RPMI7951 (cell line): Measurements from ENCODE around the gene ZNF500. TPM values are rescaled to one million over a fixed set of nuclear protein-coding genes. Genes with fewer than 3 reads are reported as not detected.
"Not testable (repeated sequence)": the region's sequence is repeated elsewhere in the genome, so short reads cannot be mapped to it uniquely, and the experiment has no call there.

Experiments
- DNase-seq: peaks from one replicate; pipeline ENCODE4 v3.0.0-alpha.2; 2012; ENCODE audit warnings: low read depth
- total RNA-seq: library from RNA; depleted of rRNA; stranded (reverse); fragments of >200 nt; shearing (Covaris generic); gene quantifications from 2 replicates; pipeline ENCODE4 v1.2.3, GENCODE V29; 2014

ZNF500 gene
- total RNA-seq, 1 experiment from 2014 or later = 5.4 TPM

DNA sequence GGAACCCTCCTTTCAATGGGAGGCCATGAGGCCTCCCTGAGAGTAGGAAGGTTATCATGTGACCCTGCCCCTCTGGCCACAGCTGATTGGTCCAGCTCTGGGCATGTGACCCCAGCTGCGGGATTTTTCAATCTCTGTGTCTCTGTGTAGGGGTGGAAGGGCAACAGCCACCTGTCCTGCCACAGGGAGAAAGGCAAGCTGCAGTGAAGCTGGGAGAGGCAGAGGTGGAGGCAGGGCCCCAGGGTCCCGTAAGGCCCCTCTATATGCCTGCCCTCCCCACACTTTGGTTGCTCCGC, 21.7 kb downstream of the ZNF500 start:
- DNase-seq = no peak

DNA sequence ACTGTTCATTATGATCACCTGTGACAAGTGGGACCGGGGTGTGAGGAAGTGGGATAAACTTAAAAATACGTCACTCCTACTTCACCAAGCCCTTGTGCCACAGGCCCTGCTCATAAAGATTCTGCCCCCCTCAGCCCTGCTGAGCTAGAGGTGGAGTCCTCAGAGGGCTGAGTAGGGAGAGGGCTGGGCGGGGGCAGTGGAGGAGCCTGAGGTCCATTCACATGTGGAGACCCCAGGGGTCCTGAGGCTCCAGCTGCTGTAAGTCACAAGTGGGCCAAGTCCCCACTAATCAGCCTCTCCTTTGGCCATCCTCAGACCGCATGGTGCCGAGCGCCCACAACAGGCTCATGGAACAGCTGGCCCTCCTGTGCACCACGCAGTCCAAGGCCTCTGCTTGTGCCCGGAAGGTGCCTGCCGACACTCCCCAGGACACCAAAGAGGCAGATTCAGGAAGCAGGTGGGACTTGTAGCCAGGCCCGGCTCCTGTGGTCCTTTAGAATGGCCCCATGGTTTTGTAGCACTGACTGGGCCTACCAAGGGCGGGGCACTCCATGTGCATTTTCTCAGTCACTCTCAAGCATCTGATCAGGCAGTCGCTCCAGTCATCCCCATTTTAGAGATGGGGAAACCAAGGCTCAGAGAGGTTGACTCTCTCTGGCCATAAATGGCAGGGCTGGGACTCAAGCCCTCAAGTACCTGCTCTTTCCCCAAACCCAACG, 22.2 kb downstream of the ZNF500 start:
- DNase-seq = no peak

DNA sequence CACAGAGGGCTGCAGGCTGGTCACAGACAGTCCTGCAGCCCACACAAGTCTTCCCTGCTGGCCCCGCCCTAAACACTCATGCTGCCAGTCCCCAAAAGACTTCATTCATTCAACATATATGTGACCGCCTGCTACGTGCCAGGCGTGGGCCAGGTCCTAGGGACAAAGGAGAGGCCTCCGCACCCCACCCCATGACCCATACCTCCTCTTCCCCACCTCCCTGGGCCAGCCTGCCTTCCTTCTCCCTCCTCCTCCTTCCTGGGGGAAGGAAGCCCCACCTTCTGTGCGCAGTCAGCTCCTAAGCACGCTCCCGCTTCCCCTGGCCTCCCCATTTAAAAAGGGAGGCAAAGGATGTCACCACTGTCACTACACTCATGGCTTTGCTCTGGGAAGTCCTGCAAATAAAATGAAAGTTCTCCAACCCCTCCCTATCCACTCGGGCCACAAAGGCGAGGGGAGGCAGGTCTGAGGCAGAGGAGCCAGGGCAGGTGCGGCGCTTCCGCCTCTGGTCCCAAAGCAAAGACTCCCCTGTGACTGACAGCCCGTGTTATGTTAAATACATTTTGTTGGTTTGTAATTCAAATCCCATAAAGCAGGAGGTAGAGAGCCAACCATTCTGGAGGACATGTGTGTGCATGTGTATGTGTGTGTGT, 23.6 kb downstream of the ZNF500 start:
- DNase-seq = no peak

DNA sequence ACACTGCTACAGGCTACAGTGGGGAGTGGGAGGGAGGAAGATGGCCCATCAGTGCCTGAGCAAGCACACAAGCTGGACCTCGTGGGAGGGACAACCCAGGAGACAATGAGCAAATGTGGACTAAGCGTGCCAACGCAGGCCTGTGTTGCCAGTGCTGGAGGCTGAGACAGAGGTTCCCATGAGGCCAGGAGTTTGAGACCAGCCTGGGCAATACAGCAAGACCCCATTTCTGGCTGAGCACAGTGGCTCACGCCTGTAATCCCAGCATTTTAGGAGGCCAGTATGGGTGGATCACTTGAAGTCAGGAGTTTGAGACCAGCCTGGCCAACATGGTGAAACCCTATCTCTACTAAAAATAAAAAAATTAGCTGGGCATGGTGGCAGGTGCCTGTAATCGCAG, 28.6 kb downstream of the ZNF500 start:
- not testable (repeated sequence) for DNase-seq

DNA sequence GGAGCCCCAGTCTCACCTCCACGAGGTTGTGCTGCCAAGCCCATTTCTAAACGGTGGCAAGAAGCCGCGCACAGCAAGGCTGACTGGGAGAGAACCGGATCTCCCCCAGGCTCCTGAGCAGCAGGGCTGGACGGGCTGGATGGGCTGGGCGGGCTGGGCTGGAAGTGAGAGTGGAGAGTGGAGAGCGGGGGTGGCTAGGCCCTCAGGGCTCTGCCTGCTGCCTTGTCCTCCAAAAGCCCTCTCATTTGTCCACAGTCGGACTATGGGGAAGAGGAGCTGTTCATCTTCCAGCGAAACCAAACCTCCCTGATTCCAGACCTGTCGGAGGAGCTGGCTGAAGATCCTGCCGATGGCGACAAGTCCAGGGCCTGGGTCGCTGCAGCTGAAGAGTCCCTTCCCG, 29.4 kb downstream of the ZNF500 start:
- no peak for DNase-seq

DNA sequence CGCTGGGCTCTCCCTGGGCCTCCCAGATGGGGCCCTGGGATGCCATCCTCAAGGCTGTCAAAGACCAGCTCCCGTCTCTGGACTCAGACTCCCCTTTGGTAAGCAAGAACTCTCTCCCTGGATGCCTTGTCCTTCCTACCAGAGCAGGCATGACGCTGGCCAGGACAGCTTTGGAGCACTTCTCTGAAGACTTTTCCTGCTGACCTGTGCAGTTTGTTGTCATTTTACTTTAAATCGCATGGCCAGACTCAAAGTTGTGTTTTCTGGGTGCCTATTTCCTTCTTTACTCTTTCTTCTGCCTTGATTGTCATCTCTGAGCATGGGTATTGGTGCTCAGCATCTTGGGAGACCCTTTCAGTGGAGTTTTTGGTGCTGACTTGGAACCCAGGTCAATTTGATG, 30.4 kb downstream of the ZNF500 start:
- DNase-seq = no peak

DNA sequence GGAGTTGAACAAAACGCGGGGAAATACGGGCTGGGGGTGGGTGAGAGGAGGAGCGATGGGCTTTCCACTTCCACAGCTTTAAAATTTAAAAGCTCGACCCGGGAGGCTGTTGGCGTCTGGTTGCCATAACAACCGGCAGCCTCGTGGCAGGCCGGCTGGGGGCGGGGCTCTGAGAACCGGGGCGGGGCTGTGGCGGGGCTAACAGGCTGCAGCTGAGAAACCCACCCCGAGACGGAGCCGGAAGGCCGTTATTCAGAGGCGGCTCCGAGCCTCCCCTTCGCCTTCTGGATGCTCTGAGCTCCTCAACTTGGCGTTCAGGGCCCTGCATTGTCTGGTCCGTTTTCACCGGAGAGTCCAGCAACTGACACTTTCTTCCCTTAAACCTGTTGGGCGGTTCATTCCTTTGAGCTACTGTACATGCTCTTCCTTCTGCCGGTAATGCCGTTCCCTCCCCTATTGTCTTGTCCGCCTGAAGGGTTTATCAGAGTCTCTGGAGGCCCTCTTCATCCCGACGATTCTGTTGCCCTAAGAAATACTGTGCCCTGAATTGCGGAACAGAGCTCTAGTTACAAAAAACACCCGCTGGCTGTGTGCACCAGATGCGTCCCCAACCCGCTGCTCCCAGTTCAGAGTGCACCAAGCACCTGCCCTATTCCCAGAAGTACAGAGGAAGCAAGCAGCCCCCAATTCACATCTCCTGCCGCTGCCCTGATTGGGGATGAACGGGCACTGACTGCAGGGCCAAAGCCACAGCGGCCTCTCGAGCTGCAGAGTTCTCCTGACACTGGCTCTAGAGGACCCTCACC, 32.0 kb downstream of the ZNF500 start:
- DNase-seq = peak; percentile 79

DNA sequence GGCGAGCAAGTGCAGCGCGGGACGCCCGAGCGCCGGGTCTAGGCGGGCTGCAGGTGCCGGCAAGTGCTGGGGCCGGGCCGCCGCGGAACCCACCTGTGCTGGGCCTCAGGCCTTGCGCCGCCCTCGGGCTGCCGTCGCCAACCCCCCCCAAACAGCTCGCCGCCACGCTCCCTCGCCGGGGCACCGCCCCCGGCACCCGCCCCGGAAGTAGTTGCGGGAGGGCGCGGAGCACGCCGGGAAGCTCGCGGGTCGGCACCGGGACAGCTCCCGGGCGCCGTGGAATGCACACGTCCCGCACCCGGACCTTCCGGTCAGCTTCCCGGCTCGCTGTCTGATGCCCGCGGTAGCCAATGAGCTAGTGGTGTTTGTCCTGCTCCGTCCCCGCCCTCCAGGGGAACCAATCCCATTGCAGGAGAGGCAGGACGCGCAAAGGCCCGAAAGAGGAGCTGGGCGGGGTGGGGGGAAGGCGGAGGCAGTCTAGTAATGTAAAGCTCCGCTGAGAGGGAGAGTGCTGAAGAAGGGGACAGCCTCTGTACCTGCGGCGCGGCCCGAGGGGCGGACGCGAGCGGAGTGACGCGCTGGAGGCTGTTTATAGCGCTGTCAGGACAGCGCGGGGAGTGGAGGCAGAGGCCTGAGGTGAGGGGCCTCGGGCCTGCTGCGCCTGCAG, 32.8 kb downstream of the ZNF500 start, which contains the start of the genes ANKS3 and DNAAF8:
TSS of gene ANKS3 (minus strand) at position 209 of the 667 bp plus-strand sequence. CDS start 4,122 bp downstream, outside the sequence.
TSS of gene DNAAF8 (plus strand) at position 475 of the 667 bp plus-strand sequence. CDS start 1,978 bp downstream, outside the sequence.
- peak; percentile 96 for DNase-seq

DNA sequence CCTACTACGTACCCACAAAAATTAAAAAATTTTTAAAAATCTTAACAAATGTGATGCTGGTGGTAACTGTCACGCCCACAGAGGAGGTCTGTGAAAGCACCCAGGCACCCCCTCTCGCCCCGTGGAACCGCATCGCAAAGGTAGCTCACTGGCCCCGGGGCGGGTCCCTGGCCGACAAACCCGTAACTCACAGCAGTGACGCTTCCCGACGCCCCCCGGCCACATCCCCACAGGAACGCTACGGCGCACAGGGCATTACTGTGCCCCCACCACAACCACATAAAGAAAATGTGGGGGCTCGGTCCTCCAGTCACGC, 33.3 kb downstream of the ZNF500 start:
- DNase-seq = no peak

DNA sequence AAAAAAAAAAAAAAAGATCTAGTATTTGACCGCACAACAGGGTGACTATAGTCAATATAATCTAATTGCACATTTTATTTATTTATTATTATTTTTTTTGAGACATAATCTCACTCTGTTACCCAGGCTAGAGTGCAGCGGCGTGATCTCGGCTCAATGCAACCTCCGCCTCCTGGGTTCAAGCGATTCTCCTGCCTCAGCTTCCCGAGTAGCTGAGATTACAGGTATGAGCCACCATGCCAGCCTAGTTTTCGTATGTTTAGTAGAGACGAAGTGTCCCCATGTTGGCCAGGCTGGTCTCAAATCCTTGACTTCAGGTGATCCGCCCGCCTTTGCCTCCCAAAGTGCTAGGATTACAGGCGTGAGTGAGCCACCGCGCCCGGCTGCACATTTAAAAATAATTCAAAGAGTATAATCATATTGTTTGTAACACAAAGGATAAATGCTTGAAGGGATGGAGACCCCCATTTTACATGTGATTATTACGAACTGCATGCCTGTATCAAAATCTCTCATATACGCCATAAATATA, 33.7 kb downstream of the ZNF500 start:
- no peak for DNase-seq

DNA sequence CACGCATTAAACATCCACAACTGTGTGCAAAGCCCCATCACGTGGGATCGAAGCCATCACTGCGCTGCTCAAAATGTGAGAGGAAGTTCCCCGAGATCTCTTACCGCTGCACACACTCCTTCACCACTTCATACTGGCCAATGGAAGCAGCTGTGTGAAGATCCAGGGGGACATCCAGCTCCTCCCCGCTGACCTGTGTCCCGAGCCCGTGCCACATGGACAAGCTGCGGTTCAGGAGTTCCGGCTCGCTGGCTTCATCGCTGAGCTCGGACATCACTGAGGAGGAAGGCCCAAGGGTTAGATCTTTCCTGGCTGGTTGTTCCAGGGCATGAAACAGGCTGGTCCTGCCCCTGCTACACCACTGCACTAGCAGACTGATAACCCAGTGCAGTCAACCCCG, 37.1 kb downstream of the ZNF500 start:
- no peak for DNase-seq

DNA sequence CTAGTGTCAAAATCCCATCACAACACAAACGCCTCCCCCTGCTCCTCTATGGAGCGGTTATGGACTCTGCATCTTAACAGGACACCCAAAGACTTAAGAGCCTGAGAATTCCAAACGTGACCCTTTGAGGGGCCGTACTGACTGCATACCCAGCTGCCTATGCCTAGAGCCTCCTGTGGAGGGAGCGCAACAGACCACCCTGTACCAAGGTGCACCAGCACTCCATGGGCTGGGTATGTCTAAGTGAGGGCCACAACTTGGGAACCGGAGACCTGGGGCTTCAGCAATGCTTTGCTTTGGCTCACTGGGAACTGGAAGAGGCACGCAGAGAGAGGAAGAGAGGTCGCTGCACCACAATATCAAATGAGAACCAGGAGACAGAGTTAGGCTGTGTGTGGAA, 38.3 kb downstream of the ZNF500 start:
- no peak for DNase-seq

DNA sequence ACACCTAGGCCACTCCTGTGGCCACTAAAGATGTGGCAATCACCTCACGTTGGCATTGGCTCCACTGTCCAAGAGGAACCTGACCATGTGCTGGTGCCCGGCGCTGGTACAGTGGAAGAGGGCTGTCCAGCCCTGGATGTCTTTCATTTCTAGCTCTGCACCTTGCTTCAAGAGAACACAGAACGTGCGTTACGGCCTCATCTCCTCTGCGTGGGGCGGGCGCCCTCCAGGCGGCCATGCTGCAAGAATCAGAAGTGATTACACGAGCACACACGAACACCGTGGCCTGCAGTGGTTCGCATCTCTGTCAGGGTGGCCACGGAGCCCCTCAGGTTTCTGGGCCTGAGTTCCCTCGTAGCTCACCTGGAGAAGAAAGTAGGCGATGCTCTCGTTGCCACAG, 40.3 kb downstream of the ZNF500 start:
- no peak for DNase-seq

DNA sequence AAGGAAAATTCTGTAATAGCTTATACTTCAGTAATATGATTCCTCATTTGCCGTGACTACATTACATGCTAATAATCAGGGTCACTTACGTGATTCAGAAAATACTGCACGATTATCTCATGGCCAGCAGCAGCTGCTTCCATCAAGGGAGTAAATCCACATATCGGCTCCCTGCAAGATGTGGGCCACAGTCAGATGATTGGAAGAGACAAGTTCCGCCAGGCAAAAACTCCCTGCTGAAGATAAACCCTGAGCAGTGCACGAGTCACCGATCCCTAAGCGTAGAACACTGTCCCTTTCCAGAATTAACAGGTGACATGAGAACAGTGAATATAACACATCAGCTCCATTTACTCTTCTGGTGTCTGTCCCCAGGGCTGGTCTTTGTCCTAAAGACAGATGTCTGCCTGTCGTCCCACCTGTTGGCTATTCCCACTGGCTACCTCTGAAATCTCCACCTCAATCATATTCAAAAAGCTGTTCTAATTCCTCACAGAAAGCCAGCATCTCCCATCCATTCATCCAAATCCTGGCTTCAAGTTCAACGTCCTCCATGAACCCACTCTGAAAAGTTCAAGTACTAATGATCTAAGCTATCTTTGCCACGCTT, 42.2 kb downstream of the ZNF500 start:
- DNase-seq = no peak

DNA sequence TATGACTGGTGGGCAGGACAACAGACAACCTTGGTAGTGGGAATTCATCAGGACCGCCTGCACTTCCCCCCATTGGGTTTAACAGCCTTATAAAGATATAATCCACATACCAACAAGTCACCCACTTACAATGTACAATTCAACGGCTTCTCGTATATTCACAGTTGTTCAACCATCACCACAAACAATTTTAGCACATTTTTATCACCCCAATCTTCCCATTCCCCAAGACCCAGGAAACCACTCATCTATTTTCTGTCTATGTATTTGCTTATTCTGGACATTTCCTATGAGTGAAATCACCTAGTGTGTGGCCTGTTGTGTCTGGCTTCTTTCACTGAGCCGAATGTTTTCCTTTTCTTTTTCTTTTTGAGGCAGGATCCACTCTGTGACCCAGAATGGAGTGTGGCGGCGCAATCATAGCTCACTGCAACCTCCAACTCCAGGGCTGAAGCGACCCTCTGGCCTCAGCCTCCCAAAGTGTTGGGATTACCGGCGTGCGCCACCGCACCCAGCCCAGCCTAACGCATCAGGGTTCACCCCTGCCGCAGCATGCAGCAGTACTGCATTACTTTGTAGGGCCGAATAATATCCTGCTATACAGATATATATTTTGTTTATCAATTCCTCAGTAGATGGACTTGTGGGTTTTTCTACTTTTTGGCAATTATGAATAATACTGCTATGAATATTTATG, 43.7 kb downstream of the ZNF500 start:
- DNase-seq = no peak

DNA sequence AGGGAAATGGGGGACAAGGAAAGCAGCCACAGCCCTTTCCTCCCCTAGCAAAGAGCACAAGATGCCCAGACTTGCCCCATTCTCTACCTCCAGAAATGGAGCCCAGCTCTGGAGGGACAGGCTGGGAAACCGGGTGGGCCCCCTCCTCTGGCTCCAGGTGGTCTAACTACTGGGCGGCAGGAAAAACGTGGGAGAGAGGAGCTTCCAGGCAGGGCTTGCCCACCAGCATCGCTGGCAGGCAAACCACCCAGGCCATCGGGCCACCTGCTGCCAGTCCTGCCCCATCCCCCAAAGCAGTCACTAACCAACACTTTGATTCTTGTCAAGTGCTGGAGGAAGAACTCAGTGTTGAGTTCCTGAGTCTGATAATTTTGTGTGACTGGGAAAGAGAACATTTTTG, 48.5 kb downstream of the ZNF500 start:
- DNase-seq = no peak

DNA sequence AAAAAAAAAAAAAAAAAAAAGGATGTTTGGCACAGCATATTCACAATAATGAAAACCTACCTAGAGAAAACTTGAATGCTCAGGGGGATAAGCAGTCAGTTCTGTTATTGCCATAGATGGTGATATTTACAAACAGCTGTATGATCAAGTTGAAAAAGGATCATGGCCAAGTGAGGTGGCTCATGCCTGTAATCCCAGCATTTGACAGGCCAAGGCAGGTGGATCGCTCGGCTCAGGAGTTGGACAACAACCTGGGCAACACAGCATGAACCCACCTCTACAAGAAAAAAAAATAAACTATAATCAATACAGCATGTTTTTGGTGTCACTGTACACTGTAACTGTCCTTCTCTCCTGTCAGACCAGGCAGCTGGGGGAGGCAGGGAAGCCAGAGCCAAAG, 52.0 kb downstream of the ZNF500 start:
- no peak for DNase-seq

DNA sequence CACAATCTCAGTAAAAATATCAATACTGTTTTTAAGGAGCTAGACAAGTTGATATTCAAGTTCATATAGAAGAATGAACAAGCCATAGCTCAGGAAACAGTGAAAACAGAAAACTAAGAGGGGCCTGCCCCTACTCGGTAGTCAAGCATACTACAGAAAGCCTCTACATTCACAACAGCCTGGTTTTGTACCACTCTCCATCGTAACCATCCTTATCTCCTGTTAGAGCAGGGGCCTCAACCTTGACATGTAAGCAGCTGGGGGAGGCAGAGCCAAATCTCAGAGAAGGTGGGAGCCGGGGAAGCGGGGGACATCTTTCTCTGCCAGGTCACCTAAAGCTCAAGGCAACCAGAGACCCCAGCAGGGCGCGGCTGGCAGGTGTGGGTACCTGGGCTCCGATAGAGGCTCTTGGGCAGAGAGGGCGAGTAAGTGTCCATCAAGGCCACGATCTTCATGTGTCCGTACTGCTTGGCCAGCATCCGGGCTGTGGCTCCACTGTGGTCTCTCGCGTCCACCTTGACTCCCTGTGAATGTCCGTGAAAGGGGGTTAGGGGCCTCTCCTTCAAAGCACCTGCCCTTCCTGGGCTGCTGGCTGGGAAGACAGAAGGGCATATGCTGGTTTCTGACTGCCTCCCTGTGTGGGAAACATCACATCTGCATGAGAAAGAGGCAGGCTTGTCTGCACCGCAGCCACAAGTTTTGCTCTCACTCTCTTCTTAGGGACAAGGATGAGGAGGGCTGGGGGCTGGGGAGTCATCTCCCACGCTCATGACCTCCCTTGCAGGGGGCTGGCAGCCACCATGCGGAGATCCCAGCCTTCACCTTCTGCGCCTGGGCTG, 53.1 kb downstream of the ZNF500 start:
- no peak for DNase-seq

DNA sequence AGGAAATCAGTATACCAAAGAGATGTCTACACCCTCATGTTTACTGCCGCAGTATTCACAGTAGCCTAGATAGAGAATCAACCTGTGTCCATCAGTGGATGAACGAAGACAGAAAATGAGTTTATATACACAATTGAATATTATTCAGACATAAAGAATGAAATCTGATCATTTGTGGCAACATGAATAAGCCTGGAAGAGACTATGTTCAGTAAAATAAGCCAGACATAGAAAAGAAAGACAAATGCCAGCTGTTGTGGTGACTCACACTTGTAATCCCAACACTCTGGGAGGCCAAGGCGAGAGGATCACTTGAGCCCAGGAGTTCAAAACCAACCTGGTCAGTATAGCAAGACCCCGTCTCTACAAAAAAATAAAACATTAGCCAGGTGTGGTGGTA, 57.5 kb downstream of the ZNF500 start:
- no peak for DNase-seq

DNA sequence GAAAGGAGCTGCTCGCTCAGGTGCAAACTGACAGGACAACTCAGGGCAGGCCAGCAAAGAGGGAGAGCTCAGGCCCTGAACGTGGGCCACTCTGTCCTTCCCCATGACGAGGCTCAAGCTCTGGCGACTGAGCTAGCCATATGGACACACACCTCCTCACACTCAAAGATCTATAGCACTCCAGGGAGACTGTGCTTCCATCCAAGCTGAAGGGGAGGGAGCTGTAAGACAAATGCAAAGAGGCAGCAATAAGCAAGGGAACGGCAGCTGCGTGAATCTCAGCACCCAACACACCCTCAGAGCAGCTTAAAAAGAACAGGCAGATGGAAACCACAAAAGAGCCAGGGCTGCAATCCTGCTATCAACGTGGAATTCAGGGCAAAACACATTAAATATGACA, 60.1 kb downstream of the ZNF500 start:
- DNase-seq = no peak
